Activated CD8-positive, alpha-beta T cell treated with anti-CD3 and anti-CD28 coated beads, Interleukin-2, amount 10 ng/mL, durations not matched to agents 7 days and 5 days (primary cell): Measurements from ENCODE around the gene PLB1. TPM values are rescaled to one million over a fixed set of nuclear protein-coding genes. Genes with fewer than 3 reads are reported as not detected.
"Not testable (repeated sequence)": the region's sequence is repeated elsewhere in the genome, so short reads cannot be mapped to it uniquely, and the experiment has no call there.

Experiments used
- ATAC-seq: fragments of 150-1000 bp; cut with Tn5 transposase; one replicate; pipeline ENCODE4 v1.10.0; 2021; ENCODE audit warnings: moderate library complexity
- CTCF ChIA-PET: fragments of 350-600 bp; sonication (Branson Sonifier 250); formaldehyde crosslinking; loops from one replicate; lab custom pipeline; 2021; ENCODE audit warnings: antibody characterized with exemption; lab: Charles Lee
- POLR2A ChIA-PET: fragments of 350-600 bp; sonication (Branson Sonifier 250); formaldehyde crosslinking; loops from one replicate; lab custom pipeline; 2021; ENCODE audit warnings: antibody characterized with exemption; lab: Charles Lee
- DNase-seq: peaks from one replicate; pipeline ENCODE4 v3.0.0-alpha.2; 2020
- H3K27ac Mint-ChIP-seq: one replicate; pipeline ENCODE4 v1.8.0; 2021; ENCODE audit warnings: mild to moderate bottlenecking, mixed read lengths
- H3K27me3 Mint-ChIP-seq: one replicate; pipeline ENCODE4 v1.8.0; 2021; ENCODE audit warnings: low read depth, mixed read lengths
- H3K36me3 Mint-ChIP-seq: one replicate; pipeline ENCODE4 v1.8.0; 2021; ENCODE audit warnings: low read depth, mixed read lengths
- H3K4me1 Mint-ChIP-seq: one replicate; pipeline ENCODE4 v1.8.0; 2021; ENCODE audit warnings: low read depth, mixed read lengths
- H3K4me3 Mint-ChIP-seq: one replicate; pipeline ENCODE4 v1.8.0; 2021; ENCODE audit warnings: mild to moderate bottlenecking, mixed read lengths
- H3K9me3 Mint-ChIP-seq: one replicate; pipeline ENCODE4 v1.8.0; 2022; ENCODE audit warnings: mixed read lengths; ENCODE audit not compliant: insufficient read depth
- total RNA-seq, 2 experiments: library from RNA; stranded (reverse); gene quantifications; one replicate each; pipeline ENCODE4 v1.2.3, GENCODE V29; 2021

Gene PLB1
- total RNA-seq, 2 experiments from 2014 or later, result 1.0 to 1.4 TPM

GRCh38 chr2:28544922-28545589 is 49.2 kb downstream of the PLB1 start:
- CTCF ChIA-PET, result interaction anchor here (1.4 to 2.1 kb wide), 3 partner anchors 16 to 49 kb away, joined by 3 to 8 read pairs (median 6); no protein-coding TSS in a partner anchor
- POLR2A ChIA-PET, result no interaction called here
- Mint-ChIP-seq H3K27ac (peak overlapping the region; percentile 88), H3K27me3 (no peaks in the 10 kb centered on the region), H3K4me3 (peak overlapping the region; percentile 59), H3K4me1 (peaks cover 54% of the 10 kb centered on the region), H3K9me3 (no peaks in the 10 kb centered on the region), H3K36me3 (no peaks in the 10 kb centered on the region)
- ATAC-seq (peak; percentile 82), DNase-seq (peak; percentile 64)

GRCh38 chr2:28545590-28546200 is 49.8 kb downstream of the PLB1 start:
- Mint-ChIP-seq H3K36me3 (no peaks in the 10 kb centered on the region), H3K9me3 (no peaks in the 10 kb centered on the region), H3K4me3 (peak overlapping the region; percentile 59), H3K27me3 (no peaks in the 10 kb centered on the region), H3K27ac (peak overlapping the region; percentile 88), H3K4me1 (peaks cover 54% of the 10 kb centered on the region)
- ChIA-PET CTCF (interaction anchor here (0.7 to 2.1 kb wide), 4 partner anchors 9 to 48 kb away, joined by 3 to 8 read pairs (median 4); no protein-coding TSS in a partner anchor), POLR2A (no interaction called here)
- DNase-seq, result peak; percentile 79
- ATAC-seq, result peak; percentile 72

DNA sequence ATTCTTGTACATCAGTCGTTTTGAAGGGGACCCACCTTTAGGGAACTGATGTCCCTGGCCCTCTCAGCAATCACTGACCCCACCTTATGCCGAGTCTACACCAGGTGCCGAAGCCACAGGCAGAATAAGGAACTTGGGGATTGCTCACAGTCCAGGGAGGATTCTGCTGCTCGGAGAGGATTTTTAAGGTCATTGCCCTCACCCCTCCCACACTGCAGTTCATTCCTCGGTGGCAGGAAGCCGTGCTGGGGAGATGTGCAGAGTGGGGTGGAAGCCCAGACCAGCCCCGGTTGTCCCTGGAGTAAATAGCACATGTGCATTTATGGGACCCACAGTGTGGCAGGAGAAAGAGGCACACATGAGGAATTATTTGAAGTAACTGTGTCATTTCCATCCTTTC is 50.4 kb downstream of the PLB1 start:
- ChIA-PET POLR2A (no interaction called here), CTCF (interaction anchor here (0.7 to 1.4 kb wide), 3 partner anchors 10 to 48 kb away, joined by 3 to 6 read pairs (median 3); no protein-coding TSS in a partner anchor)
- H3K27ac Mint-ChIP-seq, result peak overlapping the region; percentile 88
- ATAC-seq (no peak), DNase-seq (no peak)
- no peak overlapping the region for H3K4me3 Mint-ChIP-seq
- no peaks in the 10 kb centered on the region for H3K9me3 Mint-ChIP-seq
- H3K36me3 Mint-ChIP-seq, result no peaks in the 10 kb centered on the region
- no peaks in the 10 kb centered on the region for H3K27me3 Mint-ChIP-seq
- H3K4me1 Mint-ChIP-seq, result peaks cover 56% of the 10 kb centered on the region

GRCh38 chr2:28547223-28547860 is 51.5 kb downstream of the PLB1 start:
- Mint-ChIP-seq H3K27me3 (peaks cover 2% of the 10 kb centered on the region), H3K4me1 (peaks cover 59% of the 10 kb centered on the region), H3K9me3 (no peaks in the 10 kb centered on the region), H3K4me3 (no peak overlapping the region), H3K27ac (peak overlapping the region; percentile 23), H3K36me3 (no peaks in the 10 kb centered on the region)
- DNase-seq, result no peak
- ChIA-PET CTCF (interaction anchor here (1.0 kb wide), 1 partner anchor 19 kb away, joined by 4 read pairs; no protein-coding TSS in a partner anchor), POLR2A (interaction anchor here (0.6 kb wide), 1 partner anchor 1995 kb away, joined by 3 read pairs; no protein-coding TSS in a partner anchor)
- no peak for ATAC-seq

- Mint-ChIP-seq H3K27ac (peak overlapping the region; percentile 11), H3K27me3 (peaks cover 2% of the 10 kb centered on the region), H3K9me3 (no peaks in the 10 kb centered on the region), H3K36me3 (no peaks in the 10 kb centered on the region), H3K4me1 (peaks cover 56% of the 10 kb centered on the region), H3K4me3 (no peak overlapping the region)
- no peak for DNase-seq
- ChIA-PET POLR2A (interaction anchor here (0.8 kb wide), 1 partner anchor 204 kb away, joined by 4 read pairs; the partner anchor contains the start of gene PPP1CB), CTCF (interaction anchor here (1.0 kb wide), 1 partner anchor 18 kb away, joined by 4 read pairs; no protein-coding TSS in a partner anchor)
- no peak for ATAC-seq
These were observed 52.2 kb downstream of the PLB1 start for GRCh38 chr2:28547906-28548600.

DNA sequence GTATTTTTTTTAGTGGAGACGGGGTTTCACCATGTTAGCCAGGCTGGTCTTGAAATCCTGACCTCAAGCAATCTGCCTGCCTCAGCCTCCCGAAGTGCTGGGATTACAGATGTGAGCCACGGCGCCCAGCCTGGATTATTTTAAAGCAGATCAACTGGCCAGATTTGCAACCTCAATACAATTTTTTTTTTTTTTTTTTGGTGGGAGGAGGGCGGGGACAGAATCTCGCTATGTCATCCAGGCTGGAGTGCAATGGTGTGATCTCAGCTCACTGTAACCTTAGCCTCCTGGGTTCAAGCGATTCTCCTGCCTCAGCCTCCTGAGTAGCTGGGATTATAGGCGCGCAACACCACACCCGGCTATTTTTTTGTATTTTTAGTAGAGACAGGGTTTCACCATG is 54.5 kb downstream of the PLB1 start:
- H3K9me3 Mint-ChIP-seq, ATAC-seq, H3K36me3 Mint-ChIP-seq, H3K4me3 Mint-ChIP-seq, POLR2A ChIA-PET, DNase-seq, H3K27ac Mint-ChIP-seq, CTCF ChIA-PET, H3K27me3 Mint-ChIP-seq: not testable (repeated sequence)
- H3K4me1 Mint-ChIP-seq, result peaks cover 37% of the 10 kb centered on the region

DNA sequence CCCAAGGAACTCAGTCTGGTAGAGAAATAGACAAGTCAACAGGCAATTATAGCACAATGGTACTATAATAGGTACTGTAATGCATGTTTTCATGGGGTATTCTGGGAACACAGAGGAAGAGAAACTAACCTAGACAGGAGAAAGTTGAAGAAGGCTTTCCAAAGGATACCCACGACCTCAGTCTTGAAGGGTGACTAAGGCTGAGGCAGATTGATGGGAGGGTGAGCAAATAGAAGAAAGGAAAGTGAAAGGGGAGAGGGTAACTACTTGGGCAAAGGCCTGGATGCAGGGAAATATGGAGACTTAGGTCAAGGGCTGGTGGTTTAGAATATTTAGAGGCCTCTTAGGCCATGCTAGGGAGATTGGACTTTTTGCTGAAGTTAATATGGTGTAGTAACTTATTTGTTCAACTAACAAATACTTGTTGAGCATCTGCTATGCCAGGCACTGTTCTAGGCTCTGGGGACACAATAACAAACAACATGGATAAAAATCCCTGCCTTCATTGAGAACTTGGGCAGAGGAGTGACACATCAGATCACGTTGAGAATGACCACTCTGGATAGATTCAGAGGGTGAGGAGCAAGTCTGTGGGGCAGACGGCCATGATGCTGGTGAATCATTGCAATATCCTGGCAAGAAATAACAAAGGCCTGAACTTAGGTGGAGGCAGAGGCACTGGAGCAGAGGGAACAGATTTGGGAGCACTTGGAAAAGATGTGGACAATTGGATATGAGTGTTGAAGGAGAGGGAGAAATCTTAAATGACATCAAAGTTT is 56.4 kb downstream of the PLB1 start:
- peaks cover 19% of the 10 kb centered on the region for H3K4me1 Mint-ChIP-seq
- peaks cover 2% of the 10 kb centered on the region for H3K27me3 Mint-ChIP-seq
- CTCF ChIA-PET, result no interaction called here
- DNase-seq, result no peak
- no peaks in the 10 kb centered on the region for H3K36me3 Mint-ChIP-seq
- H3K4me3 Mint-ChIP-seq, result no peak overlapping the region
- POLR2A ChIA-PET, result no interaction called here
- no peaks in the 10 kb centered on the region for H3K9me3 Mint-ChIP-seq
- peak; percentile 27 for ATAC-seq
- no peak overlapping the region for H3K27ac Mint-ChIP-seq

GRCh38 chr2:28556303-28556702 is 60.4 kb downstream of the PLB1 start:
- no peak for ATAC-seq
- no peaks in the 10 kb centered on the region for H3K9me3 Mint-ChIP-seq
- ChIA-PET CTCF (interaction anchor here (1.2 to 1.3 kb wide), 2 partner anchors 10 to 38 kb away, joined by 4 to 8 read pairs; no protein-coding TSS in a partner anchor), POLR2A (no interaction called here)
- no peak for DNase-seq
- H3K4me3 Mint-ChIP-seq, result no peak overlapping the region
- peaks cover 11% of the 10 kb centered on the region for H3K4me1 Mint-ChIP-seq
- peaks cover 9% of the 10 kb centered on the region for H3K27me3 Mint-ChIP-seq
- H3K36me3 Mint-ChIP-seq, result no peaks in the 10 kb centered on the region
- no peak overlapping the region for H3K27ac Mint-ChIP-seq

DNA sequence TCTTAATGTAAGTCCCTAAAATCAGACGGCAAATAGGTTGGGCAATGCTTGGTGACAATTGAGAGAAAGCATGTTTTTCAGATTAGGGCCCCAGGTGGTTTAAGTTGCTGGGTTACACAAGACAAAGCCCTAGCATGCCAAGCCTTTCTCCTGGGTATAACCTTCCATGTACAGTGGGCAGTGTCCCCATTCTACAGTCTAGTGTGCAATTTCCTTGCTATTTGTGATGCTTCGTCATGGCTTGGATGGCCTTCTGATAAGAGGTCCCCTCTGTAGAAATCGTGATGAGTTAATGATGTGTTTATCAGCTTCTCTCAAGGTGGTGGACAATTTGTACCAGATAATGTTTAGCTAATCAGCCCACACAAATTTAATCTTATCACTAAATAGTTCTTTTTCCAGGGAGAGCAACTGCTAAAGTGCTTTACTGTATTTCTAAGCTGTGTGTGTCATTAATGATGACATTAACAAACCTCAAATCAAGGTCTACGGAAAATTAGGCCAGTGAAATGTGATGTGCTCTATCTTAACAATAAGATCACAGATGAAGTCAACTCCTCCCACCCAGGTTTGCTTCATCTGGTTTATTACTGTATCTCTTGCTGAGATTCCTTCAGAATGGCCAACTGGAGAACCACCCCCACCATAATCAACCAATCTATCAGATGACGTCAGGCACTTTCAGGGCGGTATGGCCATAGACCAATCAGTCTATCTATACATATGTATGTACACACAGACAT is 61.7 kb downstream of the PLB1 start:
- CTCF ChIA-PET, result interaction anchor here (1.1 to 1.2 kb wide), 2 partner anchors 9 to 37 kb away, joined by 5 to 11 read pairs; no protein-coding TSS in a partner anchor
- DNase-seq (no peak), ATAC-seq (no peak)
- Mint-ChIP-seq H3K4me1 (peaks cover under 1% of the 10 kb centered on the region), H3K9me3 (no peaks in the 10 kb centered on the region), H3K36me3 (no peaks in the 10 kb centered on the region), H3K4me3 (no peak overlapping the region), H3K27me3 (peaks cover 7% of the 10 kb centered on the region), H3K27ac (no peak overlapping the region)
- POLR2A ChIA-PET, result no interaction called here

GRCh38 chr2:28558158-28558820 is 62.4 kb downstream of the PLB1 start:
- no peaks in the 10 kb centered on the region for H3K9me3 Mint-ChIP-seq
- POLR2A ChIA-PET, result no interaction called here
- ATAC-seq, result no peak
- no peaks in the 10 kb centered on the region for H3K36me3 Mint-ChIP-seq
- peaks cover 8% of the 10 kb centered on the region for H3K4me1 Mint-ChIP-seq
- CTCF ChIA-PET, result interaction anchor here (1.1 to 1.2 kb wide), 2 partner anchors 8 to 36 kb away, joined by 5 to 11 read pairs; no protein-coding TSS in a partner anchor
- no peak overlapping the region for H3K27ac Mint-ChIP-seq
- DNase-seq, result no peak
- no peak overlapping the region for H3K4me3 Mint-ChIP-seq
- peaks cover 8% of the 10 kb centered on the region for H3K27me3 Mint-ChIP-seq
